Fibroblast of the conjunctiva (primary cell): Measurements from ENCODE around the gene TPMT.

Source experiments
- DNase-seq: peaks from one replicate; pipeline ENCODE4 v3.0.0-alpha.2; 2010; ENCODE audit warnings: low read depth

Gene TPMT

GRCh38 chr6:18115356-18115755, 39.5 kb downstream of the TPMT start:
- no peak for DNase-seq

DNA sequence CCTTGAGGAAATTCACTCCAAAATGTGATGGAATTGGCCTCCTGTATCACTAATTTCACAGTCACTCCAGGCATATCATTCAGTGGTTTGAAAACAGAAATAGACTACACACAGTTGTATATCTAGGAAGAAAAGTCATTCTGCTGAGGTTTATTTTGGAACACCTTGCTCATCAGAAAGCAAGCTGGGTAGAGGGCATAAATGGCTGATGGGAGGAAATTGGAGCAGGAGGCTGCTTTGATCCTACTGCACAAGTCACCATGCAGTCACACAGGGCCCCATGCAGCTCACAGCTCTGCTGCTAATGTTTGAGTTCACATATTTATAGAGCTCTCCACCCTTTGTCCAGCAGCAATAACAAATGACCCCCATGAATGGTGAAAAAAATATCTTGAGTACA, 44.7 kb downstream of the TPMT start:
- DNase-seq: no peak

DNA sequence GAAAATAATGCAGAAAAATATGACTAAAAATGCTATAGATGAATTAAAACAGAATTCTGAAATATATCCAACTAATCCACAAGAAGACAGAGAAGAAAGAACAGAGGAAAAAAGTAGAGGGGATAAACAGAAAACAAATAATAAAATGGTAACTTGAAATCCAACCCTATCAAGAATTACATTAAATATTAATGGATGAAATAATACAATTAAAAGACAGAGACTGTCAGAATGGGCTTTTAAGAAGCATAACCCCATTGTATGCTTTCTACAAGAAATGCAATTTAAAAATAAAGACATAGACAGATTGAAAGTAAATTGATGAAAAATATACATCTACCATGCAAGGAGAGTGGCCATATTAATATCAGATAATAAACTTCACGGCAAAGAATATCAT, 47.8 kb downstream of the TPMT start:
- DNase-seq: no peak

DNA sequence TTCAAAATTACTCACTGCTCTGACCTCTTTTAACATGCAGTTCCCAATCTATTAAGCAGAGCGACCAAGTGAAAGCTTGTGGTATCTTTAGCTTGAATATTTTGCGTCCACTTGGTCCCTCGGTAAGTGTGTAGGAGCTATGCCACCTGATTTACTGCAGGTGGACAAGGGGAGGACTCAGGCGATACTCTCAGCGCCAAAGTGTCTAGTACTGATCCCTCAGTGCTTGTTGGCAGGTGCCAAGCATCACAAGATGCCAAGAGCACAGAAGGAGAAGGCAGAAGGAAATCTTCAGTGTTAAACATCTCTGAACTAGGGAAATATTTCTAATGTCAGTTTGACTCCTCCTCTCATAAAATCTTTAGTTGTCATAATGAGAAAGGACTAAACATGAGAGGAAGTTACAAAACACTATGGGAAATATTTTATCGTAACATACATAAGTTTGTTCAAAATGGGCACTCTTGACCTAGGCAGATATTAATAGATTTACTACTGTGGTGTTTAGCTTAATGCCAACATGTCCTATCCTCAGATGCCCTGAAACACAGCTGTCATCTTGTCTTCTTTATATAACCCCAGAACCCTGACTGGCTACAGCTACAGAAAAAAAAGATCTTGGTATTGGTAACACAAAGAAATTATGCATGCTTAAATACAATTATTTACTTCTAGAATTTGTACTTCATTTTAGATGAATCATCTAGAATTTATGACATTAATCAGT, 51.9 kb downstream of the TPMT start:
- DNase-seq: no peak

DNA sequence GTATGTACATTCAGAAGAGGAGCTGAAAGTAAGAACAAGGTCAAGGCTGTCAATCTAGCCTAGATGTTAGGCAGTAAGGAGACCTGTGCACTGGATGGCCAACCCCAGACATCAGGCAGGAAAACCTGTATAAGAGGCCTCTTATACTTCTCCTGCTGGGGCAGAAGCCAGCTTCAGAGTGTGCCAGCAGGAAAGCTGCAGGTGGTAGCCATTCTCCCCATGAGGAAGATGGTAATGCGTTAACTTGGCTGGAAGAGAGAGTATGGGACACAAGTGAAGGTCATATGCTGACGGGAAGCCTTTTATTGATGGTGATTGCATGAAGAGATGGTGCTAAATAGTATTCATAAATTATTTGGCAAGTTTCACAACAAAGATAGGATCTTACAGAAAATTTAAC, 53.0 kb downstream of the TPMT start:
- no peak for DNase-seq

DNA sequence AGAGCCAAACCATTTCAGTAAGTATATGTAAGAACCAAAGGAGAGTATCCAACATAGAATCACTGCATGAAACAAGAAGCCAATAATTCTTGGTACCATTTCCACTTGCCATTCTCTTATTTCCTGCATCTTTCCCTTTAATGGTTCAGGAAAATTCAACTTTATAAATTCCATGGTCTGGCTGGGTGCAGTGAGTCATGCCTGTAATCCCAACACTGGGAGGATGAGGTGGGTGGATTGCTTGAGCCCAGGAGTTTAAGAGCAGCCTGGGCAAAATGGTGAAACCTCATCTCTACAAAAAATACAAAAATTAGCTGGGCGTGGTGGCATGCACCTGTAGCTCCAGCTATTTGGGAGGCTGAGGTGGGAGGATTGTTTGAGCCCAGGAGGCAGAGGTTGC, 53.6 kb downstream of the TPMT start:
- no peak for DNase-seq

DNA sequence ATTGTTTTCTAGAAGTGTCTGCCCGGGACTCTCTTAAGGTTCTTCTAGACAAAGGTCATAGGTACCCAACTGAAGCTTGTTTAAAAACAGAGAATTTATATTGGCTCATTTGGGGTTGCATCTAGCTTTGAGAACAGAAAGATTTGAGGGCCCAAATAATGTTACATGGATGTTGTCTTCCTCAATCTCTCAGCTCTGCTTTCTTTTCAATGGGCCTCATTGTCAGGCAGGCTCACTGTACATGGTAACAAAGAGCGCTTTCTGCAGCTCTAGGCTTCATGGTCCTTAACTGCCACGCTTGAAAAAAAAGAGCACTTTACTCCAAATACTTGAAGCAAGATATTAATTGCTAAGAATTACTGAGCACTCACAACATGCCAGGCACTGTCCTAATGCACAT, 54.6 kb downstream of the TPMT start:
- no peak for DNase-seq

DNA sequence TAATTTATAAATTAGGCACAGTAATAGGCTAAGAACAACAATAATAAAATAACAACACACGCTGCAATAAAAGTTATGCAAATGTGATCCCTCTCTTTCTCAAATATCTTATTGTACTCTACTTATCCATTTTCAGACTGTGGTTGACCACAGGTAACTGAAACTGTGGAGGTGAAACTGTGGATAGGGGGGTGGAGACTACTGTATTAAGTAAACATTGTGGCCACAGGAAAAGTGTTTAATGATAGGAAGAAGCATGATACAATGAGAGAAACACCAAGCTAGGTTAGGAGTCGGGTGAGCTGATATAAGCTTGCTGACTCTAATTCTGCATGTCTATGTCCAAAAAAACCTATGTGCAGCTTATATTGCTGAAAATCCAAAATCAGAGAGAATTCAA, 55.4 kb downstream of the TPMT start:
- no peak for DNase-seq

GRCh38 chr6:18096423-18096822, 58.5 kb downstream of the TPMT start:
- DNase-seq: no peak

- DNase-seq: no peak
These were observed 63.5 kb downstream of the TPMT start for GRCh38 chr6:18091382-18091781.

- DNase-seq: no peak
These were observed 64.5 kb downstream of the TPMT start for GRCh38 chr6:18090349-18090786.

GRCh38 chr6:18088419-18089296, 66.2 kb downstream of the TPMT start:
- DNase-seq: no peak

- no peak for DNase-seq
These were observed 67.3 kb downstream of the TPMT start for GRCh38 chr6:18087396-18088165.

GRCh38 chr6:18081025-18081668, 73.7 kb downstream of the TPMT start:
- DNase-seq: no peak

- DNase-seq: no peak
These were observed 74.3 kb downstream of the TPMT start for GRCh38 chr6:18080544-18080943.

GRCh38 chr6:18078866-18079265, 76.0 kb downstream of the TPMT start:
- no peak for DNase-seq
